Kidney capillary endothelial cell (primary cell): ENCODE measurements around the gene BBS10.
"Not testable (repeated sequence)": the region's sequence is repeated elsewhere in the genome, so short reads cannot be mapped to it uniquely, and the experiment has no call there.

Experiments
- DNase-seq: peaks from one replicate; pipeline ENCODE4 v3.0.0-alpha.2; 2018; ENCODE audit warnings: low spot score

Gene BBS10

DNA sequence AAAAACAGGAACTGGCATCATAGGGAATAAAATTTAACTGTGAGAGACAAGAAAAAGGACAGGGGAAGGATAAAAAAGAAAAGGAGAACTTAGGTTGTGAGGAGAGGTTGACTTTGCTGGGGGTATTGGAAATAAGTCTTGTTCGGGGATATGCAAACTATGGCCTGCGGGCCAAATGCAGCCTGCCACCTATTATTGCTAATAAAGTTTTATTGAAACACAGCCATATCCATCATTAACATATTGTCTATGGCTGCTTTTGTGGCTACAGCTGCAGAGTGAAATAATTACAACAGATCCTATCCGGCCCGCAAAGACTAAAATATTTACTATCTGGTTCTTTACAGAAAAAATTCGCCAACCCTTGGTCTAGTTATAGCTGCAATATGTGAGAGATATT lies 18.6 kb downstream of the BBS10 start:
- no peak for DNase-seq

DNA sequence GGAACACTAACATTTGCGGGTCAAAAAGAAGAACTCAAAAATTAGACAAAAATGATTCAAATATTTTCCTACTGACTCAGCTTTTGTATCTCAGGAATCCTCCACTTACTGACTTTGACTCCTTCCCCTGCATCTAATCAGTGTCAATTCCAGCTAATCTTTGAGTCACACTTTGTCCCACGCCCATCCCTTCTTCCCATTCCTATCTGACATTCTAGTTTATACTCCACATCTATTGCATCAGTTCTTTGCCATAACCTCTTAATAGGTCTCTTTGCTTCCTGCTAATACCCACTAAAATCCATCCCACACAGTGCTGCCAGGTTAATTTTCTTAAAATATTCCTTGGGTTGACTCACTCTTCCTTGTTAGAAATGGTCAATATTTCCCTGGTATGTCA lies 19.1 kb downstream of the BBS10 start:
- peak; percentile 60 for DNase-seq

DNA sequence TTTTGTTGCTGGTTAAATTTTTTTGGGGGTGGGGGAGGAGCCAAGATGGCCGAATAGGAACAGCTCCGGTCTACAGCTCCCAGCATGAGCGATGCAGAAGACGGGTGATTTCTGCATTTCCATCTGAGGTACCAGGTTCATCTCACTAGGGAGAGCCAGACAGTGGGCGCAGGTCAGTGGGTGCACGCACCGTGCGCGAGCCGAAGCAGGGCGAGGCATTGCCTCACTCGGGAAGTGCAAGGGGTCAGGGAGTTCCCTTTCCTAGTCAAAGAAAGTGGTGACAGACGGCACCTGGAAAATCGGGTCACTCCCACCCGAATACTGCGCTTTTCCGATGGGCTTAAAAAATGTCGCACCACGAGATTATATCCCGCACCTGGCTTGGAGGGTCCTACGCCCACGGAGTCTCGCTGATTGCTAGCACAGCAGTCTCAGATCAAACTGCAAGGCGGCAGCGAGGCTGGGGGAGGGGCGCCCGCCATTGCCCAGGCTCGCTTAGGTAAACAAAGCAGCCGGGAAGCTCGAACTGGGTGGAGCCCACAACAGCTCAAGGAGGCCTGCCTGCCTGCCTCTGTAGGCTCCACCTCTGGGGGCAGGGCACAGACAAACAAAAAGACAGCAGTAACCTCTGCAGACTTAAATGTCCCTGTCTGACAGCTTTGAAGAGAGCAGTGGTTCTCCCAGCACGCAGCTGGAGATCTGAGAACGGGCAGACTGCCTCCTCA lies 28.5 kb downstream of the BBS10 start:
- not testable (repeated sequence) for DNase-seq

DNA sequence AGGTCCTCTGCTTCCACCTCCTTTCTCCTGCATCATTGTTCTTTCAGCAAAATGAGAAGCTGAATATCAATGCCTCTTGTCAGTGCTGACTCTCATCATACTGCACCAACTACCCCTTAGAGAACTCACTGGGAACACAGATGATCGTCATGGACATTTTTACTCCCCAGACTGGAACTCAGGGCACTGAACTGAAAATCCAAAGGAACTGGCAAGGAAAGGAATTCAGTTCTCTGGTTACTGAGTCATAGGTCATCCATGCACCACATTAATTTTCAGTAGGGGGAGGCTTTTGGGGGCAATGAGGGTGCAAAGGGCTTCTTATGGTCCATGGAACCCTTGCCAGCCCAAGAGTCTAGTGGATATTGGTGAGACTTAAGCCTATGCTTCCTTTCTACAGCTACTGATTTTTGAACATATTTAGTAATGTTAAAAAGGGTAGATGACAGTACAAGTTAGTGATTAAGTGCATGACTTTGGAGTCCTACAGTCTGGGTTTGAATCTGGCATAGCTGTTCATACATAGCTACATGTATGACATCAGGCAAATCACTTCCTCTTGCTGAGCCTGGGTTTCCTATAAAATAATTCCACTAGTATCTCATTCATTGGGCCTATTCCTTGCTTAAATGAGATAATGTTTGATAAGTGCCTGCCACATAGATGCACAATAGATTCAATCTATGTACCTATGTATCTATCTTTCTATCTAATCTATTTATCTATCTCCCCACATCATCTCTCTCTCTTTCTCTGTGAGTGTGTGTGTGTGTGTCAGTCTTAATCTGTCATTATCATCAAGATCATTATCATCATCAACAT lies 29.2 kb downstream of the BBS10 start:
- DNase-seq = no peak

DNA sequence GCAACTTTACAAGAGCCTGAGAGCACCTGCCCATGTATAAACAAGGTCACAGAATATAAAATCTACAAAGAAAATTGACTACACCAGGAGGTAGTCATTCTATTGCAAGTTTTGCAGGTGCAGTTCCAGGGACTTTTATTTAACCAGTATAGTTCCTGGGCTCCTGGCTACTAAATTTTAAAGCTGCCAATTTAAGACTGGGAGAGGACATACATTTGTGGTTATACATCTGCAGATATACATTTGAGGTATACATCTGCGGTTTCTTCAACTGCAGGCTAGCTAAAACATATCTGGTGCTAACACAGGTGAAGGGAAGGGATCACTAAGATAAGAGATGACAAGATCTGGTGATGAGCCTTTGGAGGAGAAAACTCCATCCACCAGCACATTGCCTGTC lies 30.2 kb downstream of the BBS10 start:
- DNase-seq = no peak

DNA sequence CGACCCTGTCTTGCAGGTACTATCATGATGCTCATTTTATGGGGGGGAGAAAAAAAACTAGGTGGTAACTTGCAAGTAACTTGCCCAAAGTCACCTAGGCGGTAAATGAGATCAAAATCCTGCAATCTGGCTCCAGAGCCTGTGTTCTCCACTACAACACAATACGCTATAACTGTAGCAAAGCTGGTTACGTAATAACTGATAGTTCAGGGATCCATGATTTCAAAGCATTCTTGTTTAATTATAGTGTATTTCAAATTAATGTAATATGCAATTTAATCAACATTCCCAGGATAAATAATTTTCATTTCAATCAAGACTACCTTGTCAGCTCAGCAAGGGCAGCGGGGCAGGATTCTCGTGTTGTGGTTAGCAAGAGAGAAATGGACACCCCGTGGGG lies 31.7 kb downstream of the BBS10 start:
- DNase-seq = no peak

DNA sequence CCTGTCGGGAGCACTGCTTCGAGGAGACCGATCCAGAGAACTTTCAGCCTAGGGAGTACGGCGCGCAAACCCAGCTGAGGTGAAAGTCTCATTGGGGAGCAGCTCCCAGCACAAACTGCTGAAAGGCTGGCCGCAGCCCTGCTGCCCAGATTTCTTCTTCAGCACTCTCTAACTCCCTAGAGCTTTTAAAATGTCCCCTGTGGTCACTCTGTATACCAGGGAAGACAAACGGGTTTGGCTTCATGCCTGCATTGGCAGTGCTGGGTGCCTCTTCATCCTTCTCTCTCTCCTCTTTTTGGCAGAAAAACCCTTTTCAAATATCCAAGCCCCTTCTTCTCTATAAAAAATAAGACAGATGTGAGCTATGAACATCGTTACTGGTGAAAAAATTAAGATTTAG lies 34.9 kb downstream of the BBS10 start:
- no peak for DNase-seq

DNA sequence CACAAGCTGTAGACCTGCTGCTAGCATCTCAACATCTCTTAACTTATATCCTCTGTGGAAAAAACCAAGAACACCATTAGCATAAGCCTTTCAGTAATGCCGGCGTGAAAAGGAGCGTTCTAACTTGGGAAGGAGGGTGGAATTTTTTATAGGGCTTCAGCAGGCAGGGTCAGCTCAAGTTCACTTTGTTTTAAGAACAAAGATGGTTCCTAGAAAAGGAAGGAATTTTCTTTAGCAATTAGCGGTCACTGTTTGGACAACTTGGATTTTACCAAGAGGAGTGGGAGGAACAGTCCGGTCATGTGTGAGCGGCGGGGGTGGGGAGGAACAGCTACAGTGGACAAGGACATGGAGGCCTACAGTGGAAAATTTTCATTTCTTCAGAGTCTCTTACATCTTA lies 35.9 kb downstream of the BBS10 start:
- no peak for DNase-seq

DNA sequence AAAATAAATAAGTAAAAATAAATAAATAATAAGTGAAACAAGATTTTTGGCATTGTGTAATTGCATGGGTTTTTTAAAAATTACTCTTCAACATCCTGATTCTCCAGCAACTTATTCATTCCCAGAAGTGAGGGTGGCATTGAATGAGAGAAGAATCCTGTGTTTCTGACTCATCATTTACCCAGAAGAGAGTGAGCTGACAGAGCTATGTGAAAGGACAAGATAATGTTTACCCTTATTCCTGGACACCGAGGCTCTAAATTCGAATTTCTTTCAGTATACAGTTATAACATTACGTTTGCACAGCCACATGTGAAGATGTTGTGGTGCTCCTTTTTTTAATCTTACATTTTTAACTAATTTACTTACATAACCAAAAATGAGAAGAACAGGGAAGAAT lies 36.4 kb downstream of the BBS10 start:
- no peak for DNase-seq

DNA sequence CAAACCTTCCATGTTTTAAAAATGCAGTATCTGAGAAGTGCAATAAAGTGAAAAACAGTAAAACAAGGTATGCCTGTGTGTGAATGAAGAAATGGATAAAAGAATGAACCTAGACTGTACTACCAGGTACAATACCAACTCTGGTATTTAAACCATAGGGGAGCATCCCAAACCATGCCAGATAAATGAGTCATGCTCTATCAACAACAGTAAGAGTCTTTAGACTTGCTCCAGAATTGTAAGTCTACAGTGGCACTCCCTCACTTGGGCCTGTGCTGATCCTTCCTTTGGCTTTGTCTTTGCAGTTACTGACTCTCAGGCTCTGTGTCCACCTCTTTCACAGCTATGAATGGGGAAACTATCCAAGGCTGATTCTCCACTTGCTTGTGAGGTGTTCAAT lies 38.1 kb downstream of the BBS10 start:
- no peak for DNase-seq

DNA sequence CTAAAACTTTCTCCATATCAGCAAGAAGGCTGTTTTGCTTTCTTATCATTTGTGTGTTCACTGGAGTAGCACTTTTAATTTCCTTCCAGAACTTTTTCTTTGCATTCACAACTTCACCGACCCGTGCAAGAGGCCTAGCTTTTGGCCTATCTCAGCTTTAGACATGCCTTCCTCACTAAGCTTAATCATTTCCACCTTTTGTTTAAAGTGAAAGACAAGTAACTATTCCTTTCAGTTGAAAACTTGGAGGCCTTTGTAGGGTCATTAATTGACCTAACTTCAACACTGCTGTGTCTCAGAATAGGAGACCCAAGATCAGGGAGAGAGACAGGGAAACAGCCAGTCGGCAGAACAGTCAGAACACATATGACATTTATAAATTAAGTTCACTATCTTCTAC lies 39.3 kb downstream of the BBS10 start:
- DNase-seq = peak; percentile 50

DNA sequence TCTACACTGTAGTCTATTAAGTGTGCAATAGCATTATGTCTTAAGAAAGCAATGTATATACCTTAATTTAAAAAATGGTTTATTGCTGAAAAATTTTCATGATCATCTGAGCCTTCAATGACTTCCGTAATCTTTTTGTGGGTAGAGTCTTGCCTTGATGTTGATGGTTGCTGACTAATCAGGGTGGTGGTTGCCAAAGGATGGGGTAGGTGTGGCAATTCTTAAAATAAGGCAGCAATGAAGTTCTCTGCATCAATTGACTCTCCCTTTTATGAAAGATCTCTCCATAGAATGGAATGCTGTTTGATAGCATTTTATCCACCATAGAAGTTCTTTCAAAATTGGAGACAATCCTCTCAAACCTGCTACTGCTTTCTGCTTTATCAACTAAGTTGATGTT lies 41.1 kb downstream of the BBS10 start:
- DNase-seq = no peak

DNA sequence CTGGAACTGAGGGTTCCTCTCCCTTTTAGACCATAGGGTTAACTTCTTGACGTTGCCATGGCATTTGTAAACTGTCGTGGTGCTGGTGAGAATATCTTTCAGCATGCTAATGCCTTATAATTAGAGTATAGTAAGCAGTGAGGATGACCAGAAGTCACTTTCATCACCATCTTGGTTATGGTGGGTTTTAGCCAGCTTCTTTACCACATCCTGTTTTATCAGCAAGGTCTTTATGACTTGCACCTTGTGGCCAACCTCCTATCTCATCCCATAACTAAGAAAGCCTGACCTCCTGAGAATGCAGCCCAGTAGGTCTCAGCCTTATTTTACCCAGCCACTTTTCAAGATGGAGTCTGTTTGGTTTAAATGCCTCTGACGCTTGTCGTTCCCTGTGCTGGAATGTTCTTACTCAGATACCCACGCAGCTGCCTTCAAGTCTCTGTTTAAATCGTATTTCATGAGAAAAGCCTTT lies 44.2 kb downstream of the BBS10 start:
- DNase-seq = no peak

DNA sequence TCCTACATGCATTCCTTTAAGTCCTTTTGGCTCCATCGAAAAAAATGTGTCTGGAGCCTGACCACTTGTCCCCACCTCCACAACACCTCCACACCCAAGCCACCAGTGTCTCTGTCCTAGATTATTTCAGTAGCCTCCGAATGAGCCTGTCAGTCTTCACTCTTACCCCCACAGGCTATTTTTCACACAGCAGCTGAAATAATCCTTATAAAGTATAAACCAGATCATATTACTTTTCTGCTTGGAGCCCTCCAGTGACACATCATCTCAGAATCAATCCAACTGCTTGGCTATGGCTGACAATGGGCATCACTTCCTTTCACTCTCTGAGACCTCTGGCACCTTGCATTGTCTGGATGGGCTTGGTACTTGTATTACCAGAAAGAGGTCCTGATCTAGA lies 44.9 kb downstream of the BBS10 start:
- DNase-seq = no peak

DNA sequence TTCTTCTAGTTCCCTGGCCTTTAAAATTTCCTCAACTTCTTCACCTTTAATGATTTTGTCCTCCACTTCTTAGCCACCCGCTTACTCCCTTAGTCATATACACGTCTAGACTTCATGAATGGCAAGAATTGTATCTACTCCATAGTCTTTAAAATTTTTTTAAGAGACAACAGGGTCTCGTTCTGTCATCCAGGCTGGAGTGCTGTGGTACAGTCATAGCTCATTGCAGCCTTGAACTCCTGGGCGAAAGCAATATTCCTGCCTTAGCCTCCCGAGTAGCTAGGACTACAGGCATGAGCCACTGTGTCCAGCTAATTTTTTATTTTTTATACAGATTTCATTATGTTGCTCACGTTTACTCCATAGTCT lies 47.9 kb downstream of the BBS10 start:
- DNase-seq = no peak

DNA sequence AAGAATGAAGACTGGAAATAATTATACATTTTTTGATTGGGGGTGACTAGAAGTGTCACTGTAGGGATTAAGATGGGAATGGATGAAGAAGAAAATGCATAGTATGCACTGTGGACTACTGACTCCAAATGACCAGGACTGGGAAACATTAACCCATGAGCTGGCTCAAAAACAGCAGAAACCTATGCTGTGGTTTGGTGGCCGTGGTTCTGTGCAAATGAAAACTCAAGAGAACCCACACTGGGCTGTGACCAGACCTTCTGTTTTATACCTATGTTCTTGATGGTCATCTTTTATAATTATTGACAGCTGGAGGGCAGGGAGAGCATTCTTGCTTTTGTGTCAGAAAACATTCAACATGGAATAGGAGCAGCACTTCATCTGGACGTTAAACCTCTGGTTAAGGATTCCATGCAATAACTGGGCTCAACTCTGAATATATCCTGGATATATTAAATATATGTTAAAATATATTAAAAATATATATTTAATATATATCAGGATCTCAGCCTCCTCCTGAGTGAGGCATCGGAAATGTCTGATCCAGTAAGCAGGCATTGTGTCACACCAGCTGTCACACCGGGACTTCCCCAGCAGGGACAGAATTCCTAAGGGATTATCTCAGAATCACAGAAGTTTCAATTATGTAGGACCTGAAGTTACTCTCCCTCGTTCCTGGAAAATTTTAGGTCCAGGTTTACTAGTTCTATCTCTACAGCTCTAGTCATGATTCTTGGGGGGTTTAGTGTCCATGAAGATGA lies 48.5 kb downstream of the BBS10 start:
- peak; percentile 13 for DNase-seq
